K562 (cell line): ENCODE results near the gene RLN1. TPM values are rescaled to one million over a fixed set of nuclear protein-coding genes. Genes with fewer than 3 reads are reported as not detected.

Experiments
- ATAC-seq: fragments of 200-7000 bp; cut with Tn5 transposase; 3 replicates; pipeline ENCODE4 v1.9.1; 2020; ENCODE audit warnings: moderate library complexity
- BruUV-seq: library from RNA; stranded (reverse); fragments of 400-500 nt; replicated peaks from 2 replicates; lab custom pipeline; 2021; lab: Mats Ljungman, UMichigan
- CTCF ChIA-PET: fragments of 300-600 bp; formaldehyde crosslinking; extraction: SDS; loops from one replicate; lab custom pipeline; 2021; ENCODE audit warnings: low intra/inter-chr PET ratio; lab: Yijun Ruan, JAX
- POLR2A ChIA-PET: fragments of 300-600, 350-650 bp; sonication (Branson Sonifier 250); formaldehyde crosslinking; extraction: SDS; loops from one replicate; lab custom pipeline; 2021; ENCODE audit warnings: antibody characterized with exemption, inconsistent platforms; lab: Yijun Ruan, JAX
- DNase-seq, 4 experiments: peaks; one replicate each; pipeline versions ENCODE4 v3.0.0 to v3.0.0-alpha.2; 2011 to 2018; ENCODE audit warnings: low spot score in 3 of 4, mixed read lengths in 3 of 4; ENCODE audit errors: extremely low read depth in 1 of 4
- FAIRE-seq: peaks from 2 replicates; lab custom pipeline; 2011; peaks lifted over from hg19 to GRCh38; lab: Jason Lieb, UNC
- H2AFZ ChIP-seq: 2 replicates; pipeline ENCODE4 v1.6.0; 2011; ENCODE audit warnings: low read depth, low read length, control low read depth, inconsistent platforms
- H3K27ac ChIP-seq: fragments of 200-600 bp; 3 replicates; pipeline ENCODE4 v1.8.0; 2011; ENCODE audit warnings: low read depth, mild to moderate bottlenecking, control low read depth, inconsistent platforms, low read length, moderate library complexity, mixed read lengths; ENCODE audit errors: extremely low read depth
- H3K27me3 ChIP-seq, 2 experiments: fragments of 300-600 bp in 1 of 2; 2 replicates in 1 of 2; 3 replicates in 1 of 2; pipeline versions ENCODE4 v1.6.0 to v1.8.0; 2011; ENCODE audit warnings: inconsistent platforms in 2 of 2, low read length in 2 of 2, mild to moderate bottlenecking in 1 of 2, mixed read lengths in 1 of 2, moderate library complexity in 1 of 2; ENCODE audit not compliant: control insufficient read depth in 2 of 2, insufficient read depth in 2 of 2
- H3K36me3 ChIP-seq: fragments of 300-600 bp; 3 replicates; pipeline ENCODE4 v1.8.0; 2011; ENCODE audit warnings: mild to moderate bottlenecking, low read length, inconsistent platforms; ENCODE audit not compliant: control insufficient read depth, insufficient read depth
- H3K4me1 ChIP-seq, 2 experiments: fragments of 200-600 bp in 1 of 2; replicated peaks in 1 of 2; 2 replicates in 1 of 2; 3 replicates in 1 of 2; pipeline versions ENCODE4 v1.5.1 to v1.8.0; 2011; ENCODE audit warnings: inconsistent platforms in 2 of 2, low read length in 2 of 2, mild to moderate bottlenecking in 1 of 2, mixed read lengths in 1 of 2, moderate library complexity in 1 of 2; ENCODE audit not compliant: control insufficient read depth in 2 of 2, insufficient read depth in 2 of 2
- H3K4me2 ChIP-seq: 2 replicates; pipeline ENCODE4 v1.6.1; 2011; ENCODE audit warnings: low read length, control low read depth, inconsistent platforms, mixed read lengths; ENCODE audit not compliant: insufficient read depth
- H3K4me3 ChIP-seq: fragments of 200-600 bp; sonication (generic), shearing (Covaris generic); 2 replicates; pipeline ENCODE4 v1.5.1; 2016; ENCODE audit warnings: control low read depth, inconsistent platforms
- H3K79me2 ChIP-seq: fragments of 200-600 bp; 3 replicates; pipeline ENCODE4 v1.8.0; 2011; ENCODE audit warnings: low read length, inconsistent platforms; ENCODE audit not compliant: control insufficient read depth, insufficient read depth
- H3K9ac ChIP-seq, 2 experiments: 2 replicates each; pipeline versions ENCODE4 v1.6.0 to v1.6.1; 2011; ENCODE audit warnings: low read depth in 2 of 2, low read length in 2 of 2, control low read depth in 1 of 2, inconsistent platforms in 1 of 2, mild to moderate bottlenecking in 1 of 2, mixed read lengths in 1 of 2; ENCODE audit not compliant: insufficient read depth in 1 of 2
- H3K9me1 ChIP-seq: one replicate; pipeline ENCODE4 v1.6.0; 2011; ENCODE audit warnings: inconsistent platforms, mild to moderate bottlenecking, low read length, moderate library complexity; ENCODE audit not compliant: control insufficient read depth, insufficient read depth
- H3K9me3 ChIP-seq: replicated peaks from 2 replicates; pipeline ENCODE4 v1.5.1; 2011; ENCODE audit warnings: low read depth, low read length, inconsistent platforms; ENCODE audit not compliant: control insufficient read depth, insufficient read depth
- H4K20me1 ChIP-seq: replicated peaks from 2 replicates; pipeline ENCODE4 v1.6.1; 2011; ENCODE audit warnings: low read length, inconsistent platforms, mixed read lengths; ENCODE audit not compliant: control insufficient read depth, insufficient read depth
- BCOR ChIP-seq: fragments of 450-650 bp; IDR thresholded peaks from 2 replicates; pipeline ENCODE4 v1.6.1; 2016
- CBX8 ChIP-seq: fragments of 200-600 bp; sonication (generic); IDR thresholded peaks from 2 replicates; pipeline ENCODE4 v1.6.1; 2012; ENCODE audit warnings: borderline replicate concordance, mixed run types, low read depth, mild to moderate bottlenecking, moderate library complexity, mixed read lengths, low read length, control low read depth, inconsistent platforms; ENCODE audit not compliant: poor library complexity, severe bottlenecking; ENCODE audit errors: extremely low read depth
- CSDE1 ChIP-seq, 2 experiments: fragments of 450-650 bp; IDR thresholded peaks; 2 replicates each; pipeline ENCODE4 v1.6.1; 2016; ENCODE audit warnings: mild to moderate bottlenecking in 1 of 2
- DDX20 ChIP-seq: fragments of 450-650 bp; IDR thresholded peaks from 2 replicates; pipeline ENCODE4 v1.6.1; 2016; ENCODE audit warnings: missing genetic modification characterization, low read depth, mild to moderate bottlenecking, missing compliant biosample characterization, moderate library complexity
- HOMEZ ChIP-seq: fragments of 250-450 bp; sonication (Bioruptor Pico); IDR thresholded peaks from 2 replicates; pipeline ENCODE4 v1.4.0; 2020; ENCODE audit warnings: mild to moderate bottlenecking, moderate library complexity
- MAFK ChIP-seq: IDR thresholded peaks from 2 replicates; pipeline ENCODE4 v1.6.1; 2011; ENCODE audit warnings: low read length, improper control_type of control experiment
- MCM5 ChIP-seq: fragments of 450-650 bp; IDR thresholded peaks from 2 replicates; pipeline ENCODE4 v1.6.1; 2016; ENCODE audit warnings: low read depth
- PTTG1 ChIP-seq: fragments of 450-650 bp; IDR thresholded peaks from 2 replicates; pipeline ENCODE4 v1.6.1; 2016; ENCODE audit warnings: low read depth, mild to moderate bottlenecking, missing genetic modification characterization, missing compliant biosample characterization
- TRIM24 ChIP-seq, 2 experiments: fragments of 450-650 bp; IDR thresholded peaks; 2 replicates each; pipeline ENCODE4 v1.6.1; 2016
- ZBTB8A ChIP-seq: fragments of 450-650 bp; IDR thresholded peaks from 2 replicates; pipeline ENCODE4 v1.6.1; 2018; ENCODE audit warnings: mild to moderate bottlenecking, moderate library complexity; ENCODE audit not compliant: partially characterized antibody
- ZFP91 ChIP-seq: sonication (generic); formaldehyde crosslinking; IDR thresholded peaks from 2 replicates; pipeline ENCODE4 v1.8.0; 2022; ENCODE audit warnings: mild to moderate bottlenecking, missing genetic modification reagents
- ZNF408 ChIP-seq: fragments of 250-450 bp; sonication (Bioruptor Pico); IDR thresholded peaks from 2 replicates; pipeline ENCODE4 v1.4.0; 2020; ENCODE audit warnings: low read depth, mild to moderate bottlenecking, moderate library complexity
- WGBS: fragments of 100-300 bp; shearing (Covaris generic); methylation state at CpG from one replicate; pipeline ENCODE4 v1.1.6; 2016; ENCODE audit warnings: low coverage, mixed read lengths; ENCODE audit not compliant: insufficient coverage; ENCODE audit errors: missing lambda C conversion rate; 5-methylcytosine and 5-hydroxymethylcytosine counted together
- in situ Hi-C: fragments of 300-500 bp; cut with MboI; formaldehyde crosslinking; loops from 4 replicates; pipeline ENCODE4 v1.15.0; 2018; ENCODE audit warnings: inconsistent platforms, mixed read lengths
- intact Hi-C: fragments of 100-400 bp; cut with micrococcal nuclease; formaldehyde crosslinking; loops from 2 replicates; pipeline ENCODE4 v1.14.2; 2022
- polyA plus RNA-seq, 8 experiments: library from polyadenylated mRNA; depleted of rRNA in 4 of 8; stranded (reverse) in 5 of 8; unstranded in 3 of 8; fragments of >200 nt; fragmentation: Nextera tagmentation in 2 of 8; fragmentation: Illumina TruSeq in 1 of 8; extraction: Ambion mirVana in 2 of 8; extraction: Trizol in 1 of 8; gene quantifications; 2 replicates each; pipeline versions ENCODE4 v1.2.1 to v1.2.3, GENCODE V29; 2011 to 2014; ENCODE audit warnings: inconsistent platforms in 1 of 8, missing spikeins in 1 of 8
- total RNA-seq, 7 experiments: library from RNA; depleted of rRNA in 6 of 7; stranded (reverse); fragments of >200 nt in 6 of 7; fragmentation: Illumina TruSeq in 2 of 7; extraction: Trizol in 2 of 7; gene quantifications; 2 replicates each; pipeline versions ENCODE4 v1.2.1 to v1.2.3, GENCODE V29; 2011 to 2021; ENCODE audit warnings: low replicate concordance in 1 of 7
- TF ChIP-seq, protein P1 (sequence below): fragments of 450-650 bp; IDR thresholded peaks from 2 replicates; pipeline ENCODE4 v1.6.1; 2016; ENCODE audit warnings: low read depth

RLN1 gene
- total and polyA plus RNA-seq, 9 of the 15 experiments (the other 6 are each of a cell fraction or from before 2014, with no cell fraction given), result not detected

DNA sequence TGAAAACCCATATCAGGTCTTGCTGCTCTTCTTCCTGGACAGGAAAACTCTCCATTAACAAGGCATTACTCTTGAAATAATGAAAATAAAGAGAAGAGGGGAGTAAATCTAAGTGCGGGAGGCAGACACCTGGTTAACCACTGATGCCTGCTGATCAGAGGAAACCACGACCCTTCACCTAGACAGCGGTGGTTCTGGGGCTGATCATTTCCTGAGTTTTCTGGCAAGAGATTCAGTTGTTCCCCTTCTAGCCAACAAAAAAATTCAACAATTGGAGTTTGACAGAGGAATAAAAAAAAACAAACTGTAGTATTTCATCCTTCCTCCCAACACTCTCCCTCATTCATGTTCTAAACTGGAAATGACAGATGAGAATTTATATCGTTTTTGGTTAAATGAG is 38.1 kb downstream of the RLN1 start:
- Histone ChIP-seq H3K9me3 (no peaks in the 10 kb centered on the region), H3K4me3 (no peak overlapping the region), H2AFZ (no peak overlapping the region), H3K27ac (no peak overlapping the region), H3K36me3 (no peaks in the 10 kb centered on the region), H3K4me2 (no peak overlapping the region), H3K79me2 (no peaks in the 10 kb centered on the region), H3K9me1 (no peaks in the 10 kb centered on the region), H3K27me3 (no peaks in the 10 kb centered on the region), H3K9ac (no peak overlapping the region), H4K20me1 (no peaks in the 10 kb centered on the region), H3K4me1 (no peaks in the 10 kb centered on the region; a peak in 1 of 5 replicates)
- BruUV-seq, result no TSS peak
- DNase-seq (no peak), ATAC-seq (no peak), FAIRE-seq (no peak)
- 0% methylated on average over 4 of the region's 4 CpGs for WGBS
- POLR2A ChIA-PET, result no interaction called here
- intact Hi-C loops, result no loop called here
- CTCF ChIA-PET, result no interaction called here
- in situ Hi-C loops, result loop anchor here (5.0 kb wide), 1 partner anchor 36 kb away; the partner anchor contains the start of gene RLN1
- TF ChIP-seq DDX20 (tag), result no peak
- no peak for TF ChIP-seq CBX8
- TF ChIP-seq TRIM24 (IDR thresholded peaks at IDR 0.05), result no peak
- no peak for TF ChIP-seq BCOR
- no peak for TF ChIP-seq CSDE1 (IDR thresholded peaks at IDR 0.05)
- TF ChIP-seq PTTG1 (tag), result no peak
- no peak for TF ChIP-seq HOMEZ (CRISPR knock-in tag)
- no peak for TF ChIP-seq MAFK
- TF ChIP-seq ZBTB8A, result no peak
- no peak for TF ChIP-seq ZNF408 (CRISPR knock-in tag)
- no peak for TF ChIP-seq ZFP91
- TF ChIP-seq, protein P1, sequence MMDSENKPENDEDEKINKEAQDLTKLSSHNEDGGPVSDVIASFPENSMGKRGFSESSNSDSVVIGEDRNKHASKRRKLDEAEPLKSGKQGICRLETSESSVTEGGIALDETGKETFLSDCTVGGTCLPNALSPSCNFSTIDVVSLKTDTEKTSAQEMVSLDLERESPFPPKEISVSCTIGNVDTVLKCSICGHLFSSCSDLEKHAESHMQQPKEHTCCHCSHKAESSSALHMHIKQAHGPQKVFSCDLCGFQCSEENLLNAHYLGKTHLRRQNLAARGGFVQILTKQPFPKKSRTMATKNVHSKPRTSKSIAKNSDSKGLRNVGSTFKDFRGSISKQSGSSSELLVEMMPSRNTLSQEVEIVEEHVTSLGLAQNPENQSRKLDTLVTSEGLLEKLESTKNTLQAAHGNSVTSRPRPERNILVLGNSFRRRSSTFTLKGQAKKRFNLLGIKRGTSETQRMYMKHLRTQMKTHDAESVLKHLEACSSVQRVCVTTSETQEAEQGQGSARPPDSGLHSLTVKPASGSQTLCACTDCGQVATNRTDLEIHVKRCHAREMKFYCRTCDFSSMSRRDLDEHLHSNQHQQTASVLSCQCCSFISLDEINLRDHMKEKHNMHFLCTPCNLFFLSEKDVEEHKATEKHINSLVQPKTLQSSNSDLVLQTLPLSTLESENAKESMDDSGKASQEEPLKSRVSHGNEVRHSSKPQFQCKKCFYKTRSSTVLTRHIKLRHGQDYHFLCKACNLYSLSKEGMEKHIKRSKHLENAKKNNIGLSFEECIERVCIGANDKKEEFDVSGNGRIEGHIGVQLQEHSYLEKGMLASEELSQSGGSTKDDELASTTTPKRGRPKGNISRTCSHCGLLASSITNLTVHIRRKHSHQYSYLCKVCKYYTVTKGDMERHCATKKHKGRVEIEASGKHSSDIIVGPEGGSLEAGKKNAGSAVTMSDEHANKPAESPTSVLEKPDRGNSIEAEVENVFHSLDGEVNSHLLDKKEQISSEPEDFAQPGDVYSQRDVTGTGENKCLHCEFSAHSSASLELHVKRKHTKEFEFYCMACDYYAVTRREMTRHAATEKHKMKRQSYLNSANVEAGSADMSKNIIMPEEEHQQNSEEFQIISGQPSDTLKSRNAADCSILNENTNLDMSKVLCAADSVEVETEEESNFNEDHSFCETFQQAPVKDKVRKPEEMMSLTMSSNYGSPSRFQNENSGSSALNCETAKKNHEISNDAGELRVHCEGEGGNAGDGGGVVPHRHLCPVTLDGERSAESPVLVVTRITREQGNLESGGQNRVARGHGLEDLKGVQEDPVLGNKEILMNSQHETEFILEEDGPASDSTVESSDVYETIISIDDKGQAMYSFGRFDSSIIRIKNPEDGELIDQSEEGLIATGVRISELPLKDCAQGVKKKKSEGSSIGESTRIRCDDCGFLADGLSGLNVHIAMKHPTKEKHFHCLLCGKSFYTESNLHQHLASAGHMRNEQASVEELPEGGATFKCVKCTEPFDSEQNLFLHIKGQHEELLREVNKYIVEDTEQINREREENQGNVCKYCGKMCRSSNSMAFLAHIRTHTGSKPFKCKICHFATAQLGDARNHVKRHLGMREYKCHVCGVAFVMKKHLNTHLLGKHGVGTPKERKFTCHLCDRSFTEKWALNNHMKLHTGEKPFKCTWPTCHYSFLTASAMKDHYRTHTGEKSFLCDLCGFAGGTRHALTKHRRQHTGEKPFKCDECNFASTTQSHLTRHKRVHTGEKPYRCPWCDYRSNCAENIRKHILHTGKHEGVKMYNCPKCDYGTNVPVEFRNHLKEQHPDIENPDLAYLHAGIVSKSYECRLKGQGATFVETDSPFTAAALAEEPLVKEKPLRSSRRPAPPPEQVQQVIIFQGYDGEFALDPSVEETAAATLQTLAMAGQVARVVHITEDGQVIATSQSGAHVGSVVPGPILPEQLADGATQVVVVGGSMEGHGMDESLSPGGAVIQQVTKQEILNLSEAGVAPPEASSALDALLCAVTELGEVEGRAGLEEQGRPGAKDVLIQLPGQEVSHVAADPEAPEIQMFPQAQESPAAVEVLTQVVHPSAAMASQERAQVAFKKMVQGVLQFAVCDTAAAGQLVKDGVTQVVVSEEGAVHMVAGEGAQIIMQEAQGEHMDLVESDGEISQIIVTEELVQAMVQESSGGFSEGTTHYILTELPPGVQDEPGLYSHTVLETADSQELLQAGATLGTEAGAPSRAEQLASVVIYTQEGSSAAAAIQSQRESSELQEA, result no peak
- TF ChIP-seq MCM5, result no peak
